Measurements from ENCODE around the gene PCDHGB1. TPM values are rescaled to one million over a fixed set of nuclear protein-coding genes. Genes with fewer than 3 reads are reported as not detected.
"Not testable (repeated sequence)": the region's sequence is repeated elsewhere in the genome, so short reads cannot be mapped to it uniquely, and the experiment has no call there.

PCDHGB1 gene
- total RNA-seq, 1 donor, result not detected

GRCh38 chr5:141338538-141339306 lies 11.2 kb upstream of the PCDHGB1 start, which contains the start of gene PCDHGA2:
PCDHGA2 (plus strand) TSS chr5:141338760.
- Histone ChIP-seq H3K4me1 (ENCODE audit: insufficient read depth, low read length) (no peaks in the 10 kb centered on the region), H3K9me3 (ENCODE audit: low read depth, low read length) (peaks cover 17% of the 10 kb centered on the region), H3K4me3 (ENCODE audit: low read length) (no peak within 1 kb of the TSS), H3K27me3 (ENCODE audit: insufficient read depth, low read length) (peaks cover 86% of the 10 kb centered on the region)

- H3K4me1 ChIP-seq (ENCODE audit: insufficient read depth, low read length); H3K4me3 ChIP-seq (ENCODE audit: low read length): not testable (repeated sequence)
- Histone ChIP-seq H3K9me3 (ENCODE audit: low read depth, low read length) (peaks cover 21% of the 10 kb centered on the region), H3K27me3 (ENCODE audit: insufficient read depth, low read length) (peaks cover 84% of the 10 kb centered on the region)
Measured at GRCh38 chr5:141340781-141341354, 9.0 kb upstream of the PCDHGB1 start.

GRCh38 chr5:141342773-141343172 lies 7.1 kb upstream of the PCDHGB1 start:
- peaks cover 75% of the 10 kb centered on the region for H3K27me3 ChIP-seq (ENCODE audit: insufficient read depth, low read length)
- H3K4me1 ChIP-seq (ENCODE audit: insufficient read depth, low read length), result no peaks in the 10 kb centered on the region
- H3K9me3 ChIP-seq (ENCODE audit: low read depth, low read length), result peaks cover 5% of the 10 kb centered on the region
- no peak overlapping the region for H3K4me3 ChIP-seq (ENCODE audit: low read length)

- Histone ChIP-seq H3K4me1 (ENCODE audit: insufficient read depth, low read length) (no peaks in the 10 kb centered on the region), H3K4me3 (ENCODE audit: low read length) (no peak within 1 kb of the TSS), H3K9me3 (ENCODE audit: low read depth, low read length) (peaks cover 7% of the 10 kb centered on the region), H3K27me3 (ENCODE audit: insufficient read depth, low read length) (peaks cover 75% of the 10 kb centered on the region)
Measured at GRCh38 chr5:141343242-141343952, 6.5 kb upstream of the PCDHGB1 start, which contains the start of gene PCDHGA3. PCDHGA3 (plus strand) TSS chr5:141343829; CDS start chr5:141344034, 205 bp downstream.

GRCh38 chr5:141343953-141344463 lies 5.9 kb upstream of the PCDHGB1 start:
- Histone ChIP-seq H3K4me3 (ENCODE audit: low read length) (no peak overlapping the region), H3K9me3 (ENCODE audit: low read depth, low read length) (peaks cover 12% of the 10 kb centered on the region), H3K4me1 (ENCODE audit: insufficient read depth, low read length) (no peaks in the 10 kb centered on the region), H3K27me3 (ENCODE audit: insufficient read depth, low read length) (peaks cover 75% of the 10 kb centered on the region)

- H3K9me3 ChIP-seq (ENCODE audit: low read depth, low read length), result peaks cover 12% of the 10 kb centered on the region
- peaks cover 77% of the 10 kb centered on the region for H3K27me3 ChIP-seq (ENCODE audit: insufficient read depth, low read length)
- H3K4me3 ChIP-seq (ENCODE audit: low read length), result no peak overlapping the region
- no peaks in the 10 kb centered on the region for H3K4me1 ChIP-seq (ENCODE audit: insufficient read depth, low read length)
Measured at GRCh38 chr5:141345327-141345726, 4.6 kb upstream of the PCDHGB1 start.

GRCh38 chr5:141346017-141346416 lies 3.9 kb upstream of the PCDHGB1 start:
- not testable (repeated sequence) for H3K4me1 ChIP-seq (ENCODE audit: insufficient read depth, low read length); H3K4me3 ChIP-seq (ENCODE audit: low read length)
- Histone ChIP-seq H3K27me3 (ENCODE audit: insufficient read depth, low read length) (peaks cover 82% of the 10 kb centered on the region), H3K9me3 (ENCODE audit: low read depth, low read length) (peaks cover 12% of the 10 kb centered on the region)

GRCh38 chr5:141351591-141351990 lies 1.7 kb downstream of the PCDHGB1 start:
- H3K27me3 ChIP-seq (ENCODE audit: insufficient read depth, low read length), result peaks cover 84% of the 10 kb centered on the region
- H3K9me3 ChIP-seq (ENCODE audit: low read depth, low read length), result peaks cover 10% of the 10 kb centered on the region
- H3K4me3 ChIP-seq (ENCODE audit: low read length), result no peak overlapping the region
- H3K4me1 ChIP-seq (ENCODE audit: insufficient read depth, low read length), result no peaks in the 10 kb centered on the region

GRCh38 chr5:141354900-141355469 lies 5.1 kb downstream of the PCDHGB1 start, which contains the start of gene PCDHGA4:
PCDHGA4 (plus strand) TSS chr5:141355021; CDS start chr5:141355108, 87 bp downstream.
- H3K4me1 ChIP-seq (ENCODE audit: insufficient read depth, low read length), result no peaks in the 10 kb centered on the region
- no peak within 1 kb of the TSS for H3K4me3 ChIP-seq (ENCODE audit: low read length)
- H3K27me3 ChIP-seq (ENCODE audit: insufficient read depth, low read length), result peaks cover 90% of the 10 kb centered on the region
- H3K9me3 ChIP-seq (ENCODE audit: low read depth, low read length), result peaks cover 4% of the 10 kb centered on the region

GRCh38 chr5:141355641-141356040 lies 5.7 kb downstream of the PCDHGB1 start:
- no peak overlapping the region for H3K4me3 ChIP-seq (ENCODE audit: low read length)
- H3K27me3 ChIP-seq (ENCODE audit: insufficient read depth, low read length), result peaks cover 92% of the 10 kb centered on the region
- peaks cover 4% of the 10 kb centered on the region for H3K9me3 ChIP-seq (ENCODE audit: low read depth, low read length)

GRCh38 chr5:141356133-141356532 lies 6.2 kb downstream of the PCDHGB1 start:
- peaks cover 91% of the 10 kb centered on the region for H3K27me3 ChIP-seq (ENCODE audit: insufficient read depth, low read length)
- peaks cover 3% of the 10 kb centered on the region for H3K9me3 ChIP-seq (ENCODE audit: low read depth, low read length)
- H3K4me3 ChIP-seq (ENCODE audit: low read length), result no peak overlapping the region
- H3K4me1 ChIP-seq (ENCODE audit: insufficient read depth, low read length), result no peaks in the 10 kb centered on the region

More at GRCh38 chr5:141355641-141356040, 5.7 kb downstream of the PCDHGB1 start:
- H3K4me1 ChIP-seq (ENCODE audit: insufficient read depth, low read length), result no peaks in the 10 kb centered on the region

- Histone ChIP-seq H3K4me1 (ENCODE audit: insufficient read depth, low read length) (no peaks in the 10 kb centered on the region), H3K4me3 (ENCODE audit: low read length) (no peak overlapping the region), H3K27me3 (ENCODE audit: insufficient read depth, low read length) (peaks cover 91% of the 10 kb centered on the region), H3K9me3 (ENCODE audit: low read depth, low read length) (no peaks in the 10 kb centered on the region)
Measured at GRCh38 chr5:141356950-141357349, 7.1 kb downstream of the PCDHGB1 start.

- H3K9me3 ChIP-seq (ENCODE audit: low read depth, low read length), result peaks cover 7% of the 10 kb centered on the region
- H3K4me3 ChIP-seq (ENCODE audit: low read length), result peak within 1 kb of the TSS; percentile 12
- peaks cover 93% of the 10 kb centered on the region for H3K27me3 ChIP-seq (ENCODE audit: insufficient read depth, low read length)
- H3K4me1 ChIP-seq (ENCODE audit: insufficient read depth, low read length), result no peaks in the 10 kb centered on the region
Measured at GRCh38 chr5:141359790-141360426, 10.0 kb downstream of the PCDHGB1 start, which contains the start of gene PCDHGB2. PCDHGB2 (plus strand) TSS chr5:141359994; CDS start chr5:141360136, 142 bp downstream.

- H3K27me3 ChIP-seq (ENCODE audit: insufficient read depth, low read length), result peaks cover 93% of the 10 kb centered on the region
- no peak overlapping the region for H3K4me3 ChIP-seq (ENCODE audit: low read length)
- no peaks in the 10 kb centered on the region for H3K4me1 ChIP-seq (ENCODE audit: insufficient read depth, low read length)
- H3K9me3 ChIP-seq (ENCODE audit: low read depth, low read length), result peaks cover 14% of the 10 kb centered on the region
Measured at GRCh38 chr5:141360685-141361084, 10.8 kb downstream of the PCDHGB1 start.

Measured in mononuclear cell (primary cell).